Measurements from ENCODE around the gene GIPR. TPM values are rescaled to one million over a fixed set of nuclear protein-coding genes. Genes with fewer than 3 reads are reported as not detected.

Gene GIPR
- total and polyA plus RNA-seq, 10 donors, result 0.49 to 7.5 (median 3.0) TPM

- Histone ChIP-seq H3K4me1 (peaks cover 0 to 9% (median 3%) of the 10 kb centered on the region in 6 donors), H3K9me3 (no peaks in the 10 kb centered on the region), H3K27ac (no peak overlapping the region), H3K36me3 (peaks cover 0 to 73% (median 24%) of the 10 kb centered on the region in 6 donors), H3K4me3 (no peak overlapping the region), H3K27me3 (replicated peaks in 1 of 7) (no peaks in the 10 kb centered on the region)
- intact Hi-C loops (cut with DNase I; ENCODE audit: low total_unique reads), result no loop called here
- no peak for TF ChIP-seq POLR2AphosphoS5 (IDR thresholded peaks at IDR 0.05)
- TF ChIP-seq POLR2A (IDR thresholded peaks at IDR 0.05), result no peak
- no peak for TF ChIP-seq CTCF (IDR thresholded peaks at IDR 0.05 in 8 of 11, conservative IDR thresholded peaks at IDR 0.05 in 3 of 11)
- WGBS, 5 donors, result 65 to 80% (median 69%) methylated on average over 26 to 27 of the region's 27 CpGs
- DNase-seq, result no peak
Measured at GRCh38 chr19:45632468-45633196, 35.4 kb upstream of the GIPR start.

DNA sequence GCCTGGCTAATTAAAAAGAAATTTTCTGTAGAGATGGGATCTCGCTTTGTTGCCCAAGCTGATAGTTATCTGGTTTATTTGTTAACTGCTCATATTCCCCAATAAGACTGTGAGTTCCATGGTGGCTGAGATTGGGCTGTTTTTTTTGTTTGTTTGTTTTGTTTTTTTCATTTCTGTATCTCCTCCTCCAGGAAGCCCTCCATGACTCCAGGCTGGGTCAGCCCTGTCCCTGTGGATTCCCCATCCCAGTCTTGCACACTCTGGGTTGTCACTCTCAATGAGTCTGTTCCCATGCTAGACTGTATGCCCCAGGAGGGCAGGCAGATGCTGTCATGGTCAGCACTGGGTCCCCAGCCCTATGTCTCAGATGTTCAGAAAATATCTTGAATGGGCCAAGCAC, 31.7 kb upstream of the GIPR start:
- peaks cover 12 to 46% (median 32%) of the 10 kb centered on the region in 6 donors for H3K4me1 ChIP-seq
- intact Hi-C loops (cut with DNase I; ENCODE audit: low total_unique reads), result no loop called here

DNA sequence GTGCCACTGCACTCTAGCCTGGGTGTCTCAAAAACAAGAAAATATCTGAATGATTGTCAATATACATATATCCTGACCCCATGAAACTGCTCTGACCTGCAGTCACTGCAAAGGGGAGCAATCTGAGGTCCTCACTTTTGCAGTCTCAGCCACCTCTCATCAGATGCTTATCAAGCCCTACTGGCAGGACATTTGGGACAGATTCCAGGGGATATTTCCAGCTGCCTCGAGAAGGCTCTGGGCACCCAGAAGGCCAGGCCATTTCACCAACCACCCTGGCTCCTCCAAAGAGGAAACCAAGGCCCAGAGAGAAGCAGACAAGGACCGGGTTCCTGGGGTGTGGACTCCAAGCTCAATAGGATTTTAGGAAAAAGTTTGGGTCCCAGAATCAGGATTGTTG, 31.1 kb upstream of the GIPR start:
- TF ChIP-seq CTCF (IDR thresholded peaks at IDR 0.05 in 8 of 11, conservative IDR thresholded peaks at IDR 0.05 in 3 of 11) (no peak), POLR2AphosphoS5 (IDR thresholded peaks at IDR 0.05) (no peak), POLR2A (IDR thresholded peaks at IDR 0.05) (no peak)
- Histone ChIP-seq H3K9me3 (no peaks in the 10 kb centered on the region), H3K4me1 (peaks cover 13 to 52% (median 38%) of the 10 kb centered on the region in 6 donors), H3K27me3 (replicated peaks in 1 of 7) (no peaks in the 10 kb centered on the region), H3K36me3 (peaks cover 0 to 35% (median 2%) of the 10 kb centered on the region in 6 donors), H3K27ac (no peak overlapping the region), H3K4me3 (no peak overlapping the region)
- intact Hi-C loops (cut with DNase I; ENCODE audit: low total_unique reads), result no loop called here
- 76 to 100% (median 82%) methylated on average over 2 of the region's 2 CpGs for WGBS, 5 donors
- no peak for DNase-seq

More for the DNA sequence above, 31.7 kb upstream of the GIPR start:
- TF ChIP-seq POLR2AphosphoS5 (IDR thresholded peaks at IDR 0.05) (no peak), CTCF (IDR thresholded peaks at IDR 0.05 in 8 of 11, conservative IDR thresholded peaks at IDR 0.05 in 3 of 11) (no peak), POLR2A (IDR thresholded peaks at IDR 0.05) (no peak)
- WGBS, 5 donors, result 96 to 100% (median 100%) methylated on average over 1 of the region's 1 CpG
- no peak for DNase-seq
- Histone ChIP-seq H3K4me3 (no peak overlapping the region), H3K36me3 (peaks cover 0 to 36% (median 2%) of the 10 kb centered on the region in 6 donors), H3K9me3 (no peaks in the 10 kb centered on the region), H3K27ac (no peak overlapping the region), H3K27me3 (replicated peaks in 1 of 7) (no peaks in the 10 kb centered on the region)

DNA sequence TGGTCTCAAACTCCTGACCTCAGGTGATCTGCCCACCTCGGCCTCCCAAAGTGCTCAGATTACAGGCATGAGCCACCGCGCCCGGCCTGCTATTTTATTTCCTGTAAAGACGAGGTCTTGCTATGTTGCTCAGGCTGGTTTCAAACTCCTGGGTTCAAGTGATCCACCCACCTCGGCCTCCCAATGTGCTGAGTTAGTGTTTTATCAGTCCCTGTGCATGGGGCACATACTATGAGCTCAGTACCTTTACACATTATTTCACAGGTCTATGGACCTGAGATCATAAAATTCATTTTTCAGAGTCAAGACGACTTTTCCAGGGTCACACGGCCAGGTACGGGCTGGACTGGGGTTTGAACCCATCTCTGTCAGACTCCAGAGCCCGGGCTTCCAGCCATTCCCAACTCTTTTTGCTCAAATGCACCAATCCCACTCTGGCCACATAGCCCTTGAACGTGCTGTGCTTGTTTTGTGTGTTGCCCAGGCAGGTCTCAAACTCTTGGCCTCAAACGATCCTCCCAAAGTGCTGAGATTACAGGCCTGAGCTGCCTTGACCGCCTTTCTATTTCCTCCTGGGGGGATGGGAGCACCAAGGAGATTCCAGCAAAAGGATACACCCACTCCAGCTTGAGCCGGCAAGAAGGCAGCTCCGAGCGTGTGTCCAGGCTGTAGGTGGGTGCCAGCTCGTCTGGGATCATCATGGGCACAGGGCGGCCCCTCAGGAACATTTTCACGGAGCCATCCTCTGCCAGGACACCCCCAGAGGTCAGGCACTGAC, 29.9 kb upstream of the GIPR start:
- Histone ChIP-seq H3K4me1 (peaks cover 25 to 55% (median 47%) of the 10 kb centered on the region in 6 donors), H3K36me3 (peaks cover 0 to 23% (median 0%) of the 10 kb centered on the region in 6 donors), H3K27me3 (replicated peaks in 1 of 7) (no peaks in the 10 kb centered on the region), H3K4me3 (peak overlapping the region in 5 of 8 donors; percentile 62 to 90 (median 67)), H3K9me3 (no peaks in the 10 kb centered on the region), H3K27ac (peak overlapping the region in 3 of 8 donors; percentile 75 to 92 (median 82))
- no peak for DNase-seq
- intact Hi-C loops (cut with DNase I; ENCODE audit: low total_unique reads), result no loop called here
- TF ChIP-seq CTCF (IDR thresholded peaks at IDR 0.05 in 8 of 11, conservative IDR thresholded peaks at IDR 0.05 in 3 of 11) (no peak), POLR2AphosphoS5 (IDR thresholded peaks at IDR 0.05) (no peak), POLR2A (IDR thresholded peaks at IDR 0.05) (no peak)
- WGBS, 5 donors, result 82 to 84% (median 84%) methylated on average over 19 of the region's 19 CpGs
